VCaP (cell line): ENCODE measurements around the gene RASA2.
A peak's percentile ranks its signal among the peaks of the same experiment; 100 is the strongest.

Source experiments
- H3K27ac ChIP-seq: fragments of 450-650 bp; 2 replicates; pipeline ENCODE4 v1.5.1; 2017
- CTCF ChIP-seq: fragments of 450-650 bp; conservative IDR thresholded peaks from 2 replicates; pipeline ENCODE4 v1.5.1; 2017; ENCODE audit warnings: mild to moderate bottlenecking, moderate library complexity

Gene RASA2

GRCh38 chr3:141486746-141487520, at the start of gene RASA2:
RASA2 (plus strand) TSS chr3:141487027; CDS start chr3:141487084, 57 bp downstream.
- peak within 1 kb of the TSS; percentile 92 for H3K27ac ChIP-seq
- TF ChIP-seq CTCF = no peak

- no peak for TF ChIP-seq CTCF
- H3K27ac ChIP-seq = no peak overlapping the region
Measured at GRCh38 chr3:141439589-141439988, 47.2 kb upstream of the RASA2 start.

- no peak overlapping the region for H3K27ac ChIP-seq
- TF ChIP-seq CTCF = no peak
Measured at GRCh38 chr3:141440942-141441341, 45.9 kb upstream of the RASA2 start.

GRCh38 chr3:141441381-141442364, 45.2 kb upstream of the RASA2 start:
- no peak overlapping the region for H3K27ac ChIP-seq
- peak; percentile 62 for TF ChIP-seq CTCF

GRCh38 chr3:141442446-141442845, 44.4 kb upstream of the RASA2 start:
- H3K27ac ChIP-seq = no peak overlapping the region
- no peak for TF ChIP-seq CTCF

- H3K27ac ChIP-seq = no peak overlapping the region
Measured at GRCh38 chr3:141442914-141443313, 43.9 kb upstream of the RASA2 start.

More at GRCh38 chr3:141442914-141443313, 43.9 kb upstream of the RASA2 start:
- TF ChIP-seq CTCF = no peak
